Choroid plexus epithelial cell (primary cell): ENCODE measurements around the gene RIN3.

Experiments used
- DNase-seq: peaks from one replicate; pipeline ENCODE4 v3.0.0-alpha.2; 2010; ENCODE audit warnings: low read depth
- H3K4me3 ChIP-seq: 2 replicates; pipeline ENCODE4 v1.5.1; 2011; ENCODE audit warnings: low read depth, mild to moderate bottlenecking, control low read depth, low read length, moderate library complexity
- TF ChIP-seq, protein P1 (sequence below): conservative IDR thresholded peaks from 2 replicates; pipeline ENCODE4 v1.5.1; 2011; ENCODE audit warnings: low read depth, mild to moderate bottlenecking, control low read depth, inconsistent platforms, low read length, moderate library complexity

The RIN3 gene

DNA sequence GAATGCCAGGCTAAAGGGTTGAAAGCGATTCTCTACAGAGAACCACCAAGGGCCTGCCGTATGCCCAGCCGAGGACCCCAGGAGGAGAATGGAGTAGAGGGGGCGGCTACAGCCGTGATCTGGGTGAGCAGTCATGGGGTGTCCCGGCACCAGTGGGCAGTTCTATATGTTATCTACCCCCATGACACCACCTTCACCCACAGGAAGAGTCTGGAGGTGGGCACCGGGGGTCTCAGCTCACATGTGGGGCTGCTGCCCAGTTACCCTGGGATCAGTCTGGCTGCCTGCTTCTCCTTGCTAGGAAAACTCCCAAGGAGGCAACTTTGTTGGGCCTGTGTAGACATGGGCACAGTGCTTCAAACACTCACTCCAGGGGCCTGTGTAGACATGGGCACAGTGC lies 135.5 kb downstream of the RIN3 start:
- no peak overlapping the region for H3K4me3 ChIP-seq
- no peak for DNase-seq
- TF ChIP-seq, protein P1, sequence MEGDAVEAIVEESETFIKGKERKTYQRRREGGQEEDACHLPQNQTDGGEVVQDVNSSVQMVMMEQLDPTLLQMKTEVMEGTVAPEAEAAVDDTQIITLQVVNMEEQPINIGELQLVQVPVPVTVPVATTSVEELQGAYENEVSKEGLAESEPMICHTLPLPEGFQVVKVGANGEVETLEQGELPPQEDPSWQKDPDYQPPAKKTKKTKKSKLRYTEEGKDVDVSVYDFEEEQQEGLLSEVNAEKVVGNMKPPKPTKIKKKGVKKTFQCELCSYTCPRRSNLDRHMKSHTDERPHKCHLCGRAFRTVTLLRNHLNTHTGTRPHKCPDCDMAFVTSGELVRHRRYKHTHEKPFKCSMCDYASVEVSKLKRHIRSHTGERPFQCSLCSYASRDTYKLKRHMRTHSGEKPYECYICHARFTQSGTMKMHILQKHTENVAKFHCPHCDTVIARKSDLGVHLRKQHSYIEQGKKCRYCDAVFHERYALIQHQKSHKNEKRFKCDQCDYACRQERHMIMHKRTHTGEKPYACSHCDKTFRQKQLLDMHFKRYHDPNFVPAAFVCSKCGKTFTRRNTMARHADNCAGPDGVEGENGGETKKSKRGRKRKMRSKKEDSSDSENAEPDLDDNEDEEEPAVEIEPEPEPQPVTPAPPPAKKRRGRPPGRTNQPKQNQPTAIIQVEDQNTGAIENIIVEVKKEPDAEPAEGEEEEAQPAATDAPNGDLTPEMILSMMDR = no peak

DNA sequence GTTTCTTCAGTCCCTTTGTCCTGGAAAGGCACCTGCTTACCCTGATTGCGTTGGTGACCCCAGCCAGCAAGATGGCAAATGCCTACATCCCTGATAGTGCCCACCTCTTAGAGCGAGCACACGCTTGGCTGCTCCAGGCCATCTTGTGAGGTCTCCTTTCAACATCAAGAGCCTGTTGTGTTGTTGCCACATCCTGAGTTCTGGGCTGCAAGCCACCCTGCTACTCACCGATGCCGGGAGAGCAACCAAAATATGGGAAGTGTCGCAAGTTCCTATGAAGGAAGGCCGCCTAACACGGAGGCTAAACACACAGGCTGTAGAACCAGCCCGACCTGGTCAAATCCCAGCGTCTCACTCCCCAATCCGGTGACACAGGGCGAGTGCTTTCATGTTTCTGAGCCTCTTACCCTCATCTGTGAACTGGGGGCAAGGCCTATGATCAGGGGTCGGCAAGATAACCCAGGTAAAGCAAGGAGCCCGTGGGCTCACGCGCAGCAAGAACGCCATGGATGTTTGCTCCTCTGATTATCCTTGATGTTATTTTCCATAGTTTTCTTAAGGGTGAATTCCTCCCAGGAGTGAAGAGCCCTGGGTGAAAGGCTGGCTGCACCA lies 136.5 kb downstream of the RIN3 start:
- TF ChIP-seq, protein P1 = no peak
- DNase-seq = peak; percentile 94
- no peak overlapping the region for H3K4me3 ChIP-seq

DNA sequence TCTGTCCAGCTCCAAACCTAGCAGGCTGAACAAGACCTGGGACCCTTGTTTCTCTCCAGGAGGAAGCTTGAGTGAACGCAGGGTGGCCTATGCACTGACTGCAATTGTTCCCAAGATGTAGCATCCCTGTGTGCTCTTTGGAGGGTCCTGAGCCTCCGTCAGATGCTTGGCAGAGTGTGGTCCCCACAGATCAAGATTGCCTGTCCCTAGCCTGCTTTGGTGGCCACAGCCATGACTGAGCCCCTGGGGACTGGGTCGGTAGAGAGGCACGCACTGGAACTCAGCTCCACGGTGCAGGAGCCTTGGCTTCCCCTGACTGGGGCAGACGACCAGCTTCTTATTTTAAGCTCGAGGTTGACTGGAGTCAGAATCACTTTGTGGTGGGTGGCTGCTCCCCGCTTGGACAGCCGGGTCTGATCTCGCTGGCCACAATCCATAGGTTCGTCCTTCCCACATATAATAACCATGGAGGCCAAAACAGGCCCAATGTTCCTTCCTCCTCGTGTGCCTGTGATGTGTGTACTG lies 137.1 kb downstream of the RIN3 start:
- DNase-seq = no peak
- TF ChIP-seq, protein P1 = no peak
- H3K4me3 ChIP-seq = no peak overlapping the region

DNA sequence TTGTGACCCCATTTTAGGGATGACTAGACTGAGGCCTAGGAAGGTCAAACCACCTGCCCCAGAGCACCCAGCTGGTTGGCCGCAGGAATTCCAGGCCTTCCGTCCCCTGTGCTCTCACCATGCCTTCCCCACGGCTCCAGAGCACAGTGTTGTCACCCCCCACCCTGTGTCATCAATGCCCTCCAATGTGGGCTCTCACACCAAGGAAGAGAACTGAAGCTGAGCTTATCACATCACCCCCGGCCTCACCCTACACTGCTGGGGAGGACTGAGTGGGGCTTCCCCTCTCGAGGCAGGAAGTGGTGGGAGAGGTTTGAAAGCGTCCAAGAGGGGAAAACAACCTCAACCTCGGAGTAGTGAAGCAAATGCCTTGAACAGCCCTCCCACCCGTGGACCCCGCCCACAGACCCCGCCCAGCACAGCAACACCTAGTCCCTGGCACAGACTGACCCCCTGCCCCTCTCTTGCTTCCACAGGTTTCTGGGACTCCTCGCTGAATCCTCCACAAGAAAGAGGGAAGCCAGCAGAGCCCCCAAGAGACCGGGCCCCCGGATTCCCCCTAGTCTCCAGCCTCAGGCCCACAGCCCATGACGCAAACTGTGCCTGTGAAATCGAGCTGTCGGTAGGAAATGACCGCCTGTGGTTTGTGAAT lies 137.7 kb downstream of the RIN3 start:
- TF ChIP-seq, protein P1 = no peak
- H3K4me3 ChIP-seq = no peak overlapping the region
- DNase-seq = no peak

DNA sequence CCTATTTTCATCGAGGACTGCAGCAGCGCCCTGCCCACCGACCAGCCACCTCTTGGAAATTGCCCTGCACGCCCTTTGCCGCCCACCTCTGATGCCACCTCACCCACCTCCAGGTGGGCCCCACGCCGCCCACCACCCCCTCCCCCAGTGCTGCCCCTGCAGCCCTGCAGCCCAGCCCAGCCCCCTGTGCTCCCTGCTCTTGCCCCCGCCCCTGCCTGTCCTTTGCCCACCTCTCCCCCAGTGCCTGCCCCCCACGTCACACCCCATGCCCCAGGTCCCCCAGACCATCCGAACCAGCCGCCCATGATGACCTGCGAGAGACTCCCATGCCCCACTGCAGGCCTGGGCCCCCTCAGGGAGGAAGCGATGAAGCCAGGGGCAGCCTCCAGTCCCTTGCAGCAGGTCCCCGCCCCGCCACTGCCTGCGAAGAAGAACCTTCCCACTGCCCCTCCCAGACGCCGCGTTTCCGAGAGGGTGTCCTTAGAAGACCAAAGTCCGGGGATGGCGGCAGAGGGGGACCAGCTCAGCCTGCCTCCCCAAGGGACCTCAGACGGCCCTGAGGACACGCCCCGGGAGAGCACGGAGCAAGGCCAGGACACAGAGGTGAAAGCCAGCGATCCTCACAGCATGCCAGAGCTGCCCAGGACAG lies 138.3 kb downstream of the RIN3 start:
- TF ChIP-seq, protein P1 = no peak
- DNase-seq = no peak
- H3K4me3 ChIP-seq = no peak overlapping the region

DNA sequence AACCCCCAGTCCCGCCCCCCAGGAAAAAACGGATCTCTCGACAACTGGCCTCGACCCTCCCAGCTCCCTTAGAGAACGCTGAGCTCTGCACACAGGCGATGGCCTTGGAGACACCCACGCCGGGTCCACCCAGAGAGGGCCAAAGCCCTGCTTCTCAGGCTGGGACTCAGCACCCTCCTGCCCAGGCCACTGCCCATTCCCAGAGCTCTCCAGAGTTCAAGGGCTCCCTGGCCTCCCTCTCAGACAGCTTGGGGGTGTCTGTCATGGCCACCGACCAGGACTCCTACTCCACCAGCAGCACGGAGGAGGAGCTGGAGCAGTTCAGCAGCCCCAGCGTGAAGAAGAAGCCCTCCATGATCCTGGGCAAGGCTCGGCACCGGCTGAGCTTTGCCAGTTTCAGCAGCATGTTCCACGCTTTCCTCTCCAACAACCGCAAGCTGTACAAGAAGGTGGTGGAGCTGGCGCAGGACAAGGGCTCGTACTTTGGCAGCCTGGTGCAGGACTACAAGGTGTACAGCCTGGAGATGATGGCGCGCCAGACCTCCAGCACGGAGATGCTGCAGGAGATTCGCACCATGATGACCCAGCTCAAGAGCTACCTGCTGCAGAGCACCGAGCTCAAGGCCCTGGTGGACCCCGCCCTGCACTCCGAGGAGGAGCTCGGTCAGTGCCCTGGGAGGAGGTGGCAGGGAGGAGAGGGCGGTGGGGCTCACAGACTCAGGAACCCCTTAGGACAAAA lies 139.0 kb downstream of the RIN3 start:
- TF ChIP-seq, protein P1 = no peak
- no peak overlapping the region for H3K4me3 ChIP-seq
- no peak for DNase-seq
